DMS53 treated with DMSO at 0.1 percent for 48 hours (cell line): ENCODE measurements around the gene LIPC.

Experiments used
- DNase-seq: peaks from one replicate; lab custom pipeline; 2025; ENCODE audit not compliant: unreplicated experiment; lab: John Stamatoyannopoulos, UW

Gene LIPC

GRCh38 chr15:58490888-58491473 lies 59.2 kb downstream of the LIPC start:
- DNase-seq, result no peak

GRCh38 chr15:58491499-58492202 lies 59.9 kb downstream of the LIPC start:
- DNase-seq, result no peak

GRCh38 chr15:58492661-58493397 lies 61.0 kb downstream of the LIPC start:
- no peak for DNase-seq

- no peak for DNase-seq
Observed at GRCh38 chr15:58494567-58494966, 62.8 kb downstream of the LIPC start.

- DNase-seq, result no peak
Observed at GRCh38 chr15:58495891-58496408, 64.2 kb downstream of the LIPC start.

- DNase-seq, result no peak
Observed at GRCh38 chr15:58497046-58497785, 65.4 kb downstream of the LIPC start.

GRCh38 chr15:58498821-58499580 lies 67.2 kb downstream of the LIPC start:
- no peak for DNase-seq

GRCh38 chr15:58501006-58501405 lies 69.2 kb downstream of the LIPC start:
- DNase-seq, result no peak

- no peak for DNase-seq
Observed at GRCh38 chr15:58501636-58502188, 69.9 kb downstream of the LIPC start.

- no peak for DNase-seq
Observed at GRCh38 chr15:58503139-58504027, 71.6 kb downstream of the LIPC start.

GRCh38 chr15:58504674-58505234 lies 73.0 kb downstream of the LIPC start:
- no peak for DNase-seq

- DNase-seq, result no peak
Observed at GRCh38 chr15:58505581-58505980, 73.8 kb downstream of the LIPC start.

GRCh38 chr15:58506064-58506490 lies 74.3 kb downstream of the LIPC start:
- no peak for DNase-seq

- DNase-seq, result no peak
Observed at GRCh38 chr15:58506783-58507668, 75.2 kb downstream of the LIPC start.

GRCh38 chr15:58509556-58509955 lies 77.8 kb downstream of the LIPC start:
- no peak for DNase-seq

- DNase-seq, result no peak
Observed at GRCh38 chr15:58510715-58511598, 79.2 kb downstream of the LIPC start.

- DNase-seq, result no peak
Observed at GRCh38 chr15:58511599-58511987, 79.8 kb downstream of the LIPC start.
